H1 (cell line): ENCODE measurements around the gene IL3. TPM values are rescaled to one million over a fixed set of nuclear protein-coding genes. Genes with fewer than 3 reads are reported as not detected.

Source experiments
- CTCF ChIA-PET: fragments of 300-600 bp; sonication (Branson Sonifier 250); formaldehyde crosslinking; loops from one replicate; lab custom pipeline; 2021; ENCODE audit not compliant: partially characterized antibody; lab: Charles Lee
- POLR2A ChIA-PET: fragments of 300-600 bp; sonication (Branson Sonifier 250); formaldehyde crosslinking; loops from one replicate; lab custom pipeline; 2021; ENCODE audit warnings: inconsistent platforms; ENCODE audit not compliant: partially characterized antibody; lab: Charles Lee
- DNase-seq, 2 experiments: peaks; one replicate each; pipeline versions ENCODE4 v3.0.0 to v3.0.0-alpha.2; 2010 to 2022; ENCODE audit warnings: low spot score in 2 of 2, low read depth in 1 of 2, mixed read lengths in 1 of 2
- FAIRE-seq: peaks from 2 replicates; lab custom pipeline; 2011; peaks lifted over from hg19 to GRCh38; lab: Jason Lieb, UNC
- H2AFZ ChIP-seq: 2 replicates; pipeline ENCODE4 v1.8.1; 2012; ENCODE audit warnings: low read length, inconsistent platforms
- H2AK5ac ChIP-seq: 2 replicates; pipeline ENCODE4 v1.6.1; 2013; ENCODE audit warnings: low read depth, low read length
- H2BK120ac ChIP-seq: replicated peaks from 2 replicates; pipeline ENCODE3; 2013; ENCODE audit warnings: low read depth, low read length, inconsistent platforms
- H2BK12ac ChIP-seq: 2 replicates; pipeline ENCODE4 v1.6.1; 2013; ENCODE audit warnings: low read depth, low read length
- H2BK15ac ChIP-seq: 2 replicates; pipeline ENCODE4 v1.6.1; 2013; ENCODE audit warnings: low read length
- H2BK20ac ChIP-seq: 2 replicates; pipeline ENCODE4 v1.6.1; 2013; ENCODE audit warnings: low read length
- H2BK5ac ChIP-seq: 2 replicates; pipeline ENCODE4 v1.6.1; 2013; ENCODE audit warnings: low read depth, low read length
- H3K14ac ChIP-seq: 2 replicates; pipeline ENCODE4 v1.6.1; 2013; ENCODE audit warnings: inconsistent platforms; ENCODE audit not compliant: insufficient read length
- H3K18ac ChIP-seq: 2 replicates; pipeline ENCODE4 v1.6.1; 2013; ENCODE audit warnings: low read length; ENCODE audit errors: extremely low read depth
- H3K23ac ChIP-seq: 2 replicates; pipeline ENCODE4 v1.6.1; 2013; ENCODE audit warnings: inconsistent platforms; ENCODE audit not compliant: insufficient read length
- H3K23me2 ChIP-seq: 2 replicates; pipeline ENCODE4 v1.6.1; 2013; ENCODE audit warnings: low read depth, low read length
- H3K27ac ChIP-seq: 2 replicates; pipeline ENCODE4 v1.6.1; 2011; ENCODE audit warnings: low read depth, low read length, inconsistent platforms
- H3K27me3 ChIP-seq, 4 experiments: replicated peaks in 1 of 4; 1 replicate in 1 of 4; 2 replicates in 3 of 4; pipeline versions ENCODE4 v1.6.1 to v1.8.1; 2011 to 2013; ENCODE audit warnings: low read length in 3 of 4, mild to moderate bottlenecking in 3 of 4, inconsistent platforms in 2 of 4, mixed read lengths in 2 of 4, moderate library complexity in 1 of 4; ENCODE audit not compliant: control insufficient read depth in 3 of 4, insufficient read depth in 3 of 4; ENCODE audit errors: extremely low read depth in 1 of 4
- H3K36me3 ChIP-seq, 4 experiments: 2 replicates each; pipeline versions ENCODE4 v1.6.1 to v1.8.1; 2011 to 2013; ENCODE audit warnings: mild to moderate bottlenecking in 4 of 4, low read length in 3 of 4, moderate library complexity in 2 of 4, control low read depth in 1 of 4, inconsistent platforms in 1 of 4; ENCODE audit not compliant: insufficient read depth in 4 of 4, control insufficient read depth in 2 of 4
- H3K4ac ChIP-seq: replicated peaks from 2 replicates; pipeline ENCODE3; 2013; ENCODE audit warnings: low read length, low read depth, mixed read lengths, inconsistent platforms; ENCODE audit not compliant: insufficient read length
- H3K4me1 ChIP-seq, 4 experiments: replicated peaks in 1 of 4; 1 replicate in 1 of 4; 2 replicates in 3 of 4; pipeline versions ENCODE4 v1.6.1 to v1.8.1; 2011 to 2013; ENCODE audit warnings: low read length in 3 of 4, inconsistent platforms in 2 of 4, mixed read lengths in 1 of 4; ENCODE audit not compliant: insufficient read depth in 4 of 4, control insufficient read depth in 3 of 4
- H3K4me2 ChIP-seq, 2 experiments: 2 replicates each; pipeline versions ENCODE4 v1.6.1 to v1.8.1; 2011 to 2013; ENCODE audit warnings: low read depth in 2 of 2, low read length in 2 of 2, control low read depth in 1 of 2, inconsistent platforms in 1 of 2, mild to moderate bottlenecking in 1 of 2; ENCODE audit not compliant: insufficient read depth in 1 of 2
- H3K4me3 ChIP-seq, 4 experiments: fragments of 200-600, 300-600 bp in 1 of 4; sonication (generic), shearing (Covaris generic), sonication (Bioruptor Twin) in 1 of 4; 2 replicates each; pipeline versions ENCODE4 v1.5.1 to v1.8.1; 2011 to 2016; ENCODE audit warnings: low read length in 4 of 4, low read depth in 3 of 4, control low read depth in 2 of 4, inconsistent platforms in 2 of 4, mild to moderate bottlenecking in 2 of 4, mixed read lengths in 1 of 4, moderate library complexity in 1 of 4; ENCODE audit not compliant: insufficient read depth in 2 of 4; ENCODE audit errors: extremely low read depth in 1 of 4
- H3K56ac ChIP-seq: replicated peaks from 2 replicates; pipeline ENCODE3; 2013; ENCODE audit warnings: low read depth, mild to moderate bottlenecking, mixed read lengths, low read length, inconsistent platforms; ENCODE audit not compliant: insufficient read length
- H3K79me1 ChIP-seq: 2 replicates; pipeline ENCODE4 v1.6.1; 2013; ENCODE audit warnings: low read depth, low read length, control low read depth
- H3K79me2 ChIP-seq, 2 experiments: 2 replicates each; pipeline versions ENCODE4 v1.6.1 to v1.8.1; 2012 to 2013; ENCODE audit warnings: low read length in 2 of 2, mild to moderate bottlenecking in 2 of 2, inconsistent platforms in 1 of 2; ENCODE audit not compliant: insufficient read depth in 2 of 2, control insufficient read depth in 1 of 2
- H3K9ac ChIP-seq, 4 experiments: replicated peaks in 1 of 4; 1 replicate in 1 of 4; 2 replicates in 3 of 4; pipeline versions ENCODE4 v1.6.1 to v1.8.1; 2011 to 2013; ENCODE audit warnings: low read depth in 3 of 4, low read length in 3 of 4, control low read depth in 2 of 4, mild to moderate bottlenecking in 2 of 4, moderate library complexity in 2 of 4, inconsistent platforms in 1 of 4; ENCODE audit errors: extremely low read depth in 1 of 4
- H3K9me3 ChIP-seq, 2 experiments: 2 replicates each; pipeline versions ENCODE4 v1.6.1 to v1.8.1; 2012 to 2013; ENCODE audit warnings: mild to moderate bottlenecking in 2 of 2, moderate library complexity in 2 of 2, control low read depth in 1 of 2, inconsistent platforms in 1 of 2, low read depth in 1 of 2, low read length in 1 of 2, mixed read lengths in 1 of 2; ENCODE audit not compliant: insufficient read depth in 2 of 2
- H4K20me1 ChIP-seq, 2 experiments: replicated peaks in 1 of 2; 2 replicates each; pipeline versions ENCODE3 to v1.8.1; 2011 to 2013; ENCODE audit warnings: inconsistent platforms in 2 of 2, low read length in 2 of 2, mild to moderate bottlenecking in 1 of 2; ENCODE audit not compliant: insufficient read depth in 2 of 2, control insufficient read depth in 1 of 2
- H4K5ac ChIP-seq: 2 replicates; pipeline ENCODE4 v1.6.1; 2013; ENCODE audit warnings: low read length, low read depth, mixed read lengths, inconsistent platforms; ENCODE audit not compliant: insufficient read length
- H4K8ac ChIP-seq: 2 replicates; pipeline ENCODE4 v1.8.0; 2013; ENCODE audit warnings: mild to moderate bottlenecking, moderate library complexity, low read length, inconsistent platforms; ENCODE audit not compliant: insufficient read depth; ENCODE audit errors: extremely low read depth
- H4K91ac ChIP-seq: replicated peaks from 2 replicates; pipeline ENCODE3; 2013; ENCODE audit warnings: low read length, mixed read lengths, inconsistent platforms; ENCODE audit not compliant: insufficient read length
- JUN ChIP-seq: IDR thresholded peaks from 2 replicates; pipeline ENCODE4 v1.6.1; 2011; ENCODE audit warnings: low read depth, mild to moderate bottlenecking, improper control_type of control experiment, low read length
- RBBP5 ChIP-seq: IDR thresholded peaks from 2 replicates; pipeline ENCODE4 v1.7.1; 2012; ENCODE audit warnings: low read depth, mild to moderate bottlenecking, inconsistent platforms, low read length, moderate library complexity, borderline replicate concordance
- SAP30 ChIP-seq: fragments of 300-600 bp; sonication (generic); IDR thresholded peaks from 2 replicates; pipeline ENCODE4 v1.7.1; 2012; ENCODE audit warnings: low read length, moderate library complexity, mild to moderate bottlenecking, inconsistent platforms; ENCODE audit not compliant: insufficient read depth, insufficient replicate concordance
- WGBS, 2 experiments: shearing (Covaris generic) in 1 of 2; methylation state at CpG; one replicate each; pipeline versions ENCODE4 v1.1.6 to v1.1.7; 2013 to 2015; ENCODE audit warnings: low lambda C conversion rate in 2 of 2, mixed read lengths in 2 of 2, inconsistent platforms in 1 of 2, low coverage in 1 of 2, missing lambda C conversion rate in 1 of 2; ENCODE audit not compliant: insufficient replicate concordance in 2 of 2, insufficient coverage in 1 of 2, insufficient read length in 1 of 2; ENCODE audit errors: extremely low coverage in 1 of 2, missing lambda C conversion rate in 1 of 2; 5-methylcytosine and 5-hydroxymethylcytosine counted together
- polyA plus RNA-seq, 7 experiments: library from polyadenylated mRNA; depleted of rRNA in 3 of 7; stranded (reverse) in 5 of 7; unstranded in 2 of 7; fragments of >200 nt in 5 of 7; fragments of 200-250 nt in 2 of 7; gene quantifications; 1 replicate in 5 of 7; 2 replicates in 1 of 7; 4 replicates in 1 of 7; pipeline versions ENCODE4 v1.2.1 to v1.2.3, GENCODE V29; 2011 to 2013; ENCODE audit warnings: missing spikeins in 2 of 7, mixed read lengths in 2 of 7
- total RNA-seq: library from RNA; stranded (reverse); fragmentation: NEBNext Ultra II Directional; extraction: Animal tissue kit (Norgen Biotek cat#: 25700); gene quantifications from 2 replicates; pipeline ENCODE4 v1.2.1, GENCODE V29; 2021

The IL3 gene
- total and polyA plus RNA-seq, 2 of the 8 experiments (the other 6 are each of a cell fraction or from before 2014, with no cell fraction given) = not detected

DNA sequence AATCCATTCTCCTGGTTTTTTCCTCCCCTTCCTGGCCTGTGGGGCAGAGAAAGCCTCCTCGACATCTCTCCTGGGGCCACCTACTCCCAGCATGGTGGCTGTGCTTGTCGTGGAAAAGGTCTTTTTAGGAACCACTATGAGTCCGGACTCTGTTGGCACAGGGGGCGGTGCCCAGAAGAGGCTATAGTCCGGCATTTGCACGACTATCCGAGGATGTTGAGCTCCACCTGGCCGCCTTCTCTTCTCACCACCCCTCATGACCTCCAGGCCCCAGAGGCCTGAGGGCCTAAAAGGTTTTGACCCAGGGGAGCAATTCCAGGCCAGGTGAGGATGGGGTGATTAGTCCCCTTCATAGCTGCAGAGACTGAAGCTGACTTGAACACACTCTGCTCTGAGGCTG, 27.2 kb downstream of the IL3 start:
- Histone ChIP-seq H3K4ac (no peak overlapping the region), H3K4me1 (no peaks in the 10 kb centered on the region), H2AFZ (no peak overlapping the region), H2BK5ac (no peak overlapping the region), H2AK5ac (no peak overlapping the region), H3K23ac (no peak overlapping the region), H3K27ac (no peak overlapping the region), H3K18ac (no peak overlapping the region), H4K5ac (no peak overlapping the region), H3K36me3 (no peaks in the 10 kb centered on the region), H3K9me3 (no peaks in the 10 kb centered on the region), H3K56ac (no peak overlapping the region), H2BK120ac (no peak overlapping the region), H3K4me2 (no peak overlapping the region), H4K20me1 (no peaks in the 10 kb centered on the region), H3K14ac (no peak overlapping the region), H2BK20ac (no peak overlapping the region), H4K91ac (no peak overlapping the region), H2BK15ac (no peak overlapping the region), H3K27me3 (no peaks in the 10 kb centered on the region), H3K23me2 (no peaks in the 10 kb centered on the region), H3K9ac (no peak overlapping the region), H3K79me2 (no peaks in the 10 kb centered on the region), H4K8ac (no peak overlapping the region), H3K79me1 (no peaks in the 10 kb centered on the region), H3K4me3 (no peak overlapping the region), H2BK12ac (no peak overlapping the region)
- FAIRE-seq = no peak
- 79% methylated on average over 8 of the region's 8 CpGs; no CpG with 5 or more reads in 1 of the 2 experiments for whole genome bisulfite sequencing, 2 experiments
- ChIA-PET CTCF (interaction anchor here (0.9 to 1.3 kb wide), 2 partner anchors 25 to 87 kb away, joined by 3 read pairs; no protein-coding TSS in a partner anchor), POLR2A (no interaction called here)
- no peak for DNase-seq
- TF ChIP-seq SAP30 (no peak), RBBP5 (no peak), JUN (no peak)
